Measurements from ENCODE around the gene COL25A1.

- no peak for TF ChIP-seq EZH2 (IDR thresholded peaks at IDR 0.05)
- no peak for TF ChIP-seq POLR2AphosphoS5 (IDR thresholded peaks at IDR 0.05; ENCODE audit: borderline replicate concordance, low read depth, low read length)
- TF ChIP-seq FOXP2 (optimal IDR thresholded peaks at IDR 0.05; ENCODE audit: control extremely low read depth, extremely low read length, insufficient read depth): no peak
Observed at GRCh38 chr4:109157205-109157604, 145.3 kb downstream of the COL25A1 start.
